K562 (cell line): Measurements from ENCODE around the gene DNASE1L2. TPM values are rescaled to one million over a fixed set of nuclear protein-coding genes. Genes with fewer than 3 reads are reported as not detected.
A peak's percentile ranks its signal among the peaks of the same experiment; 100 is the strongest.

Experiments used
- BRCA1 ChIP-seq, 2 experiments: fragments of 450-650 bp in 1 of 2; sonication (generic) in 1 of 2; formaldehyde crosslinking in 1 of 2; IDR thresholded peaks; 2 replicates each; pipeline versions ENCODE4 v1.5.0 to v1.6.1; 2017 to 2020; ENCODE audit warnings: mild to moderate bottlenecking in 1 of 2, missing genetic modification reagents in 1 of 2
- CCNT2 ChIP-seq: IDR thresholded peaks from 2 replicates; pipeline ENCODE4 v1.6.1; 2011; ENCODE audit warnings: borderline replicate concordance, low read depth, mild to moderate bottlenecking, moderate library complexity, mixed read lengths, low read length; ENCODE audit not compliant: insufficient read length; ENCODE audit errors: extremely low read depth
- HDAC2 ChIP-seq: fragments of 450-650 bp; IDR thresholded peaks from 2 replicates; pipeline ENCODE4 v1.6.1; 2016; ENCODE audit warnings: mild to moderate bottlenecking
- L3MBTL2 ChIP-seq: fragments of 450-650 bp; IDR thresholded peaks from 2 replicates; pipeline ENCODE4 v1.6.1; 2016; ENCODE audit warnings: mild to moderate bottlenecking, moderate library complexity
- NKRF ChIP-seq: fragments of 450-650 bp; IDR thresholded peaks from 2 replicates; pipeline ENCODE4 v1.6.1; 2016; ENCODE audit warnings: borderline replicate concordance
- NR1H2 ChIP-seq: sonication (generic); formaldehyde crosslinking; IDR thresholded peaks from 2 replicates; pipeline ENCODE4 v1.4.0; 2020; ENCODE audit warnings: mild to moderate bottlenecking, missing genetic modification reagents
- PTBP1 ChIP-seq: fragments of 200-400 bp; formaldehyde crosslinking; IDR thresholded peaks from 2 replicates; pipeline ENCODE4 v1.6.1; 2017; ENCODE audit warnings: low read depth, low read length
- RAD21 ChIP-seq, 2 experiments: fragments of 250-450 bp in 1 of 2; fragments of 450-650 bp in 1 of 2; sonication (Bioruptor Pico) in 1 of 2; formaldehyde crosslinking in 1 of 2; IDR thresholded peaks in 1 of 2; conservative IDR thresholded peaks in 1 of 2; 2 replicates each; pipeline versions ENCODE4 v1.4.0 to v1.8.0; 2020 to 2022; ENCODE audit warnings: mild to moderate bottlenecking in 2 of 2, moderate library complexity in 1 of 2
- RBM15 ChIP-seq: fragments of 200-400 bp; formaldehyde crosslinking; IDR thresholded peaks from 2 replicates; pipeline ENCODE4 v1.6.1; 2018; ENCODE audit warnings: mild to moderate bottlenecking, low read length, moderate library complexity; ENCODE audit not compliant: insufficient read depth
- SIRT6 ChIP-seq: IDR thresholded peaks from one replicate; pipeline ENCODE4 v1.6.1; 2012; ENCODE audit warnings: low read depth, mild to moderate bottlenecking, control low read depth, inconsistent platforms, low read length, moderate library complexity
- SMAD2 ChIP-seq: fragments of 150-350 bp; IDR thresholded peaks from 2 replicates; pipeline ENCODE4 v1.6.1; 2014; ENCODE audit warnings: low read depth, mild to moderate bottlenecking, low read length
- SMAD4 ChIP-seq: fragments of 250-450 bp; sonication (Bioruptor Pico); conservative IDR thresholded peaks from 2 replicates; pipeline ENCODE4 v1.8.0; 2021; ENCODE audit warnings: inconsistent platforms, mild to moderate bottlenecking, moderate library complexity
- SMARCA5 ChIP-seq: fragments of 450-650 bp; IDR thresholded peaks from 2 replicates; pipeline ENCODE4 v1.6.1; 2016
- SREBF2 ChIP-seq: sonication (generic); formaldehyde crosslinking; IDR thresholded peaks from 2 replicates; pipeline ENCODE4 v1.4.0; 2020; ENCODE audit warnings: mild to moderate bottlenecking, missing genetic modification reagents
- TEAD4 ChIP-seq, 2 experiments: sonication (generic) in 1 of 2; formaldehyde crosslinking in 1 of 2; IDR thresholded peaks; 2 replicates each; pipeline versions ENCODE4 v1.6.1 to v1.8.0; 2012 to 2022; ENCODE audit warnings: borderline replicate concordance in 1 of 2, inconsistent platforms in 1 of 2, low read length in 1 of 2, mild to moderate bottlenecking in 1 of 2, missing genetic modification reagents in 1 of 2
- TFE3 ChIP-seq: fragments of 450-650 bp; formaldehyde crosslinking; IDR thresholded peaks from 2 replicates; pipeline ENCODE4 v1.4.0; 2020; ENCODE audit warnings: mild to moderate bottlenecking, mixed read lengths
- ZC3H4 ChIP-seq: sonication (generic); formaldehyde crosslinking; IDR thresholded peaks from 2 replicates; pipeline ENCODE4 v1.9.0; 2021; ENCODE audit warnings: missing genetic modification reagents, borderline replicate concordance
- ZKSCAN3 ChIP-seq: fragments of 250-450 bp; sonication (Bioruptor Pico); IDR thresholded peaks from 2 replicates; pipeline ENCODE4 v1.4.0; 2020
- ZNF121 ChIP-seq: sonication (generic); formaldehyde crosslinking; conservative IDR thresholded peaks from 2 replicates; pipeline ENCODE4 v1.8.0; 2022; ENCODE audit warnings: missing genetic modification reagents
- ZNF134 ChIP-seq: fragments of 250-450 bp; sonication (Bioruptor Pico); conservative IDR thresholded peaks from 2 replicates; pipeline ENCODE4 v1.4.0; 2020
- ZNF24 ChIP-seq: fragments of 450-650 bp; IDR thresholded peaks from 2 replicates; pipeline ENCODE4 v1.6.1; 2016
- ZNF274 ChIP-seq: IDR thresholded peaks from 2 replicates; pipeline ENCODE4 v1.6.1; 2011; ENCODE audit warnings: low read depth, mild to moderate bottlenecking, low read length, moderate library complexity, borderline replicate concordance
- ZNF395 ChIP-seq: fragments of 200-800 bp; sonication (Bioruptor generic); IDR thresholded peaks from 2 replicates; pipeline ENCODE4 v1.6.1; 2017; ENCODE audit warnings: missing genetic modification characterization, missing compliant biosample characterization
- ZNF431 ChIP-seq: sonication (generic); formaldehyde crosslinking; IDR thresholded peaks from 2 replicates; pipeline ENCODE4 v1.8.0; 2022; ENCODE audit warnings: mild to moderate bottlenecking, missing genetic modification reagents
- polyA plus RNA-seq, 8 experiments: library from polyadenylated mRNA; depleted of rRNA in 4 of 8; stranded (reverse) in 5 of 8; unstranded in 3 of 8; fragments of >200 nt; fragmentation: Nextera tagmentation in 2 of 8; fragmentation: Illumina TruSeq in 1 of 8; extraction: Ambion mirVana in 2 of 8; extraction: Trizol in 1 of 8; gene quantifications; 2 replicates each; pipeline versions ENCODE4 v1.2.1 to v1.2.3, GENCODE V29; 2011 to 2014; ENCODE audit warnings: inconsistent platforms in 1 of 8, missing spikeins in 1 of 8
- total RNA-seq, 7 experiments: library from RNA; depleted of rRNA in 6 of 7; stranded (reverse); fragments of >200 nt in 6 of 7; fragmentation: Illumina TruSeq in 2 of 7; extraction: Trizol in 2 of 7; gene quantifications; 2 replicates each; pipeline versions ENCODE4 v1.2.1 to v1.2.3, GENCODE V29; 2011 to 2021; ENCODE audit warnings: low replicate concordance in 1 of 7

The DNASE1L2 gene
- total and polyA plus RNA-seq, 9 of the 15 experiments (the other 6 are each of a cell fraction or from before 2014, with no cell fraction given), result 0.08 to 2.7 (median 1.7) TPM; not detected in 1

GRCh38 chr16:2223942-2224486, 12.2 kb upstream of the DNASE1L2 start (continued):
- peak; percentile 7; the same call in 1 of the 2 replicates for TF ChIP-seq TEAD4 (IDR thresholded peaks at IDR 0.05; ENCODE audit: low read length)
- no peak for TF ChIP-seq TEAD4 (CRISPR knock-in tag; IDR thresholded peaks at IDR 0.05; ENCODE audit: borderline replicate concordance)
- TF ChIP-seq HDAC2, result no peak
- no peak for TF ChIP-seq SIRT6
- TF ChIP-seq ZC3H4 (CRISPR knock-in tag), result no peak
- TF ChIP-seq SMARCA5, result peak; percentile 73; the same call in 1 of the 2 replicates
- TF ChIP-seq NR1H2 (CRISPR knock-in tag), result no peak
- 0 out of 2 replicates have a peak, but pooled peaks have one; percentile 45 for TF ChIP-seq ZNF395 (CRISPR knock-in tag)
- no peak for TF ChIP-seq SMAD2
- TF ChIP-seq ZNF121 (CRISPR knock-in tag), result peak; percentile 96
- TF ChIP-seq ZNF134 (CRISPR knock-in tag), result peak; percentile 50; the same call in 1 of the 2 replicates
- no peak for TF ChIP-seq TFE3 (CRISPR knock-in tag)
- no peak for TF ChIP-seq L3MBTL2
- 0 out of 2 replicates have a peak, but pooled peaks have one; percentile 53 for TF ChIP-seq NKRF
- TF ChIP-seq CCNT2, result peak; percentile 14
- no peak for TF ChIP-seq RBM15
- TF ChIP-seq ZNF431 (CRISPR knock-in tag), result 0 out of 2 replicates have a peak, but pooled peaks have one; percentile 8
- no peak for TF ChIP-seq BRCA1 (IDR thresholded peaks at IDR 0.05)
- TF ChIP-seq BRCA1 (CRISPR knock-in tag; IDR thresholded peaks at IDR 0.05), result no peak
- no peak for TF ChIP-seq ZNF24
- TF ChIP-seq PTBP1, result no peak
- TF ChIP-seq RAD21 (CRISPR knock-in tag; conservative IDR thresholded peaks at IDR 0.05 in 1 of 2, IDR thresholded peaks at IDR 0.05 in 1 of 2), result peak; percentile 25 to 46; a peak in 2 of 4 replicates
- 0 out of 2 replicates have a peak, but pooled peaks have one; percentile 50 for TF ChIP-seq SREBF2 (CRISPR knock-in tag)
- TF ChIP-seq ZNF274, result 0 out of 2 replicates have a peak, but pooled peaks have one; percentile 20
- TF ChIP-seq ZKSCAN3 (CRISPR knock-in tag), result no peak
- peak; percentile 46; the same call in 1 of the 2 replicates for TF ChIP-seq SMAD4
